Astrocyte (in vitro differentiated cells and primary cell): ENCODE data around the gene UNC79. TPM values are rescaled to one million over a fixed set of nuclear protein-coding genes. Genes with fewer than 3 reads are reported as not detected.

Source experiments
- DNase-seq: peaks from one replicate; pipeline ENCODE4 v3.0.0-alpha.2; 2010; ENCODE audit warnings: low read depth
- FAIRE-seq: peaks from 2 replicates; lab custom pipeline; 2011; peaks lifted over from hg19 to GRCh38; lab: Jason Lieb, UNC
- H2AFZ ChIP-seq: 2 replicates; pipeline ENCODE4 v1.6.0; 2012; ENCODE audit warnings: low read depth, low read length, inconsistent platforms
- H3K27ac ChIP-seq: 2 replicates; pipeline ENCODE4 v1.5.1; 2011; ENCODE audit warnings: low read depth, low read length, inconsistent platforms
- H3K27me3 ChIP-seq: 2 replicates; pipeline ENCODE4 v1.6.0; 2011; ENCODE audit warnings: low read length, inconsistent platforms; ENCODE audit not compliant: insufficient read depth
- H3K36me3 ChIP-seq: 2 replicates; pipeline ENCODE4 v1.5.1; 2011; ENCODE audit warnings: low read length, inconsistent platforms; ENCODE audit not compliant: insufficient read depth
- H3K4me1 ChIP-seq: 2 replicates; pipeline ENCODE4 v1.5.1; 2011; ENCODE audit warnings: low read length, inconsistent platforms; ENCODE audit not compliant: insufficient read depth
- H3K4me2 ChIP-seq: 2 replicates; pipeline ENCODE4 v1.6.0; 2012; ENCODE audit warnings: low read length, inconsistent platforms
- H3K4me3 ChIP-seq: 2 replicates; pipeline ENCODE4 v1.5.1; 2011; ENCODE audit warnings: low read depth, mild to moderate bottlenecking, low read length, inconsistent platforms; ENCODE audit not compliant: insufficient read depth
- H3K79me2 ChIP-seq: 2 replicates; pipeline ENCODE4 v1.6.0; 2012; ENCODE audit warnings: mild to moderate bottlenecking, low read length, inconsistent platforms; ENCODE audit not compliant: insufficient read depth
- H3K9ac ChIP-seq: 2 replicates; pipeline ENCODE4 v1.6.0; 2012; ENCODE audit warnings: mild to moderate bottlenecking, low read length, inconsistent platforms
- H3K9me3 ChIP-seq: 2 replicates; pipeline ENCODE4 v1.5.1; 2012; ENCODE audit warnings: low read depth, mild to moderate bottlenecking, low read length, inconsistent platforms; ENCODE audit not compliant: insufficient read depth
- H4K20me1 ChIP-seq: 2 replicates; pipeline ENCODE4 v1.6.0; 2012; ENCODE audit warnings: low read length, inconsistent platforms; ENCODE audit not compliant: insufficient read depth
- H3K27ac Mint-ChIP-seq: one replicate; pipeline ENCODE4 v1.8.0; 2021; ENCODE audit warnings: mild to moderate bottlenecking, mixed read lengths; ENCODE audit not compliant: unreplicated experiment
- H3K27me3 Mint-ChIP-seq: one replicate; pipeline ENCODE4 v1.8.0; 2021; ENCODE audit warnings: low read depth, mixed read lengths; ENCODE audit not compliant: unreplicated experiment
- H3K36me3 Mint-ChIP-seq: one replicate; pipeline ENCODE4 v1.8.0; 2021; ENCODE audit warnings: low read depth, mixed read lengths; ENCODE audit not compliant: unreplicated experiment
- H3K4me1 Mint-ChIP-seq: one replicate; pipeline ENCODE4 v1.8.0; 2021; ENCODE audit warnings: low read depth, mixed read lengths; ENCODE audit not compliant: unreplicated experiment
- H3K4me3 Mint-ChIP-seq: one replicate; pipeline ENCODE4 v1.8.0; 2021; ENCODE audit warnings: mild to moderate bottlenecking, moderate library complexity, mixed read lengths; ENCODE audit not compliant: unreplicated experiment
- H3K9me3 Mint-ChIP-seq: one replicate; pipeline ENCODE4 v1.8.0; 2021; ENCODE audit warnings: mild to moderate bottlenecking, mixed read lengths; ENCODE audit not compliant: unreplicated experiment
- CTCF ChIP-seq: IDR thresholded peaks from 2 replicates; pipeline ENCODE4 v1.5.1; 2011; ENCODE audit warnings: low read depth, mild to moderate bottlenecking, inconsistent platforms, low read length, moderate library complexity; ENCODE audit not compliant: insufficient read depth
- EZH2 ChIP-seq: IDR thresholded peaks from 2 replicates; pipeline ENCODE4 v1.6.1; 2012; ENCODE audit warnings: mild to moderate bottlenecking, low read length, inconsistent platforms; ENCODE audit not compliant: insufficient read depth
- total RNA-seq: library from RNA; stranded (reverse); gene quantifications from 2 replicates; pipeline ENCODE4 v1.2.1, GENCODE V29; 2021

UNC79 gene
- total RNA-seq, 1 donor from 2014 or later, result 0.66 TPM

- Mint-ChIP-seq H3K27me3 (no peaks in the 10 kb centered on the region), H3K27ac (no peak overlapping the region), H3K4me3 (no peak overlapping the region), H3K4me1 (peaks cover 19% of the 10 kb centered on the region), H3K9me3 (no peaks in the 10 kb centered on the region), H3K36me3 (no peaks in the 10 kb centered on the region)
- no peaks in the 10 kb centered on the region for H4K20me1 ChIP-seq
- H3K36me3 ChIP-seq, result no peaks in the 10 kb centered on the region
- H3K4me3 ChIP-seq, result no peak overlapping the region
- no peaks in the 10 kb centered on the region for H3K9me3 ChIP-seq
- H3K4me1 ChIP-seq, result no peaks in the 10 kb centered on the region
- H2AFZ ChIP-seq, result no peak overlapping the region
- H3K4me2 ChIP-seq, result no peak overlapping the region
- DNase-seq (no peak), FAIRE-seq (no peak)
- TF ChIP-seq EZH2 (no peak), CTCF (no peak)
- no peak overlapping the region for H3K9ac ChIP-seq
- no peak overlapping the region for H3K27ac ChIP-seq
- H3K27me3 ChIP-seq, result no peaks in the 10 kb centered on the region
- H3K79me2 ChIP-seq, result no peaks in the 10 kb centered on the region
Observed at GRCh38 chr14:93546642-93547041, 115.9 kb downstream of the UNC79 start.

GRCh38 chr14:93548102-93548843, 117.5 kb downstream of the UNC79 start:
- Histone ChIP-seq H3K4me3 (no peak overlapping the region), H3K27ac (no peak overlapping the region), H3K9ac (no peak overlapping the region), H3K9me3 (no peaks in the 10 kb centered on the region), H2AFZ (no peak overlapping the region), H3K4me2 (no peak overlapping the region), H3K27me3 (no peaks in the 10 kb centered on the region), H3K4me1 (no peaks in the 10 kb centered on the region), H3K36me3 (no peaks in the 10 kb centered on the region), H4K20me1 (no peaks in the 10 kb centered on the region), H3K79me2 (no peaks in the 10 kb centered on the region)
- Mint-ChIP-seq H3K27me3 (no peaks in the 10 kb centered on the region), H3K27ac (no peak overlapping the region), H3K4me3 (no peak overlapping the region), H3K36me3 (no peaks in the 10 kb centered on the region), H3K4me1 (peaks cover 19% of the 10 kb centered on the region), H3K9me3 (no peaks in the 10 kb centered on the region)
- no peak for DNase-seq
- no peak for FAIRE-seq
- no peak for TF ChIP-seq EZH2
- no peak for TF ChIP-seq CTCF

GRCh38 chr14:93549595-93549994, 118.9 kb downstream of the UNC79 start:
- no peak overlapping the region for H3K4me3 ChIP-seq
- H3K4me2 ChIP-seq, result no peak overlapping the region
- H3K4me1 ChIP-seq, result no peaks in the 10 kb centered on the region
- H2AFZ ChIP-seq, result no peak overlapping the region
- Mint-ChIP-seq H3K27ac (no peak overlapping the region), H3K4me3 (no peak overlapping the region), H3K27me3 (no peaks in the 10 kb centered on the region), H3K36me3 (no peaks in the 10 kb centered on the region), H3K4me1 (peaks cover 19% of the 10 kb centered on the region), H3K9me3 (no peaks in the 10 kb centered on the region)
- H3K27ac ChIP-seq, result no peak overlapping the region
- H3K9ac ChIP-seq, result no peak overlapping the region
- H3K36me3 ChIP-seq, result no peaks in the 10 kb centered on the region
- H4K20me1 ChIP-seq, result no peaks in the 10 kb centered on the region
- no peaks in the 10 kb centered on the region for H3K79me2 ChIP-seq
- no peaks in the 10 kb centered on the region for H3K27me3 ChIP-seq
- no peak for TF ChIP-seq EZH2
- TF ChIP-seq CTCF, result no peak
- no peaks in the 10 kb centered on the region for H3K9me3 ChIP-seq
- DNase-seq (no peak), FAIRE-seq (no peak)
